Measurements from ENCODE around the gene PRKN. TPM values are rescaled to one million over a fixed set of nuclear protein-coding genes. Genes with fewer than 3 reads are reported as not detected.

Gene PRKN
- total RNA-seq, 4 donors from 2014 or later: 8.4 to 44.8 (median 12.6) TPM

- DNase-seq (ENCODE audit: low spot score) (no peak), ATAC-seq (ENCODE audit: low FRiP score) (no peak)
- TF ChIP-seq, protein P1, sequence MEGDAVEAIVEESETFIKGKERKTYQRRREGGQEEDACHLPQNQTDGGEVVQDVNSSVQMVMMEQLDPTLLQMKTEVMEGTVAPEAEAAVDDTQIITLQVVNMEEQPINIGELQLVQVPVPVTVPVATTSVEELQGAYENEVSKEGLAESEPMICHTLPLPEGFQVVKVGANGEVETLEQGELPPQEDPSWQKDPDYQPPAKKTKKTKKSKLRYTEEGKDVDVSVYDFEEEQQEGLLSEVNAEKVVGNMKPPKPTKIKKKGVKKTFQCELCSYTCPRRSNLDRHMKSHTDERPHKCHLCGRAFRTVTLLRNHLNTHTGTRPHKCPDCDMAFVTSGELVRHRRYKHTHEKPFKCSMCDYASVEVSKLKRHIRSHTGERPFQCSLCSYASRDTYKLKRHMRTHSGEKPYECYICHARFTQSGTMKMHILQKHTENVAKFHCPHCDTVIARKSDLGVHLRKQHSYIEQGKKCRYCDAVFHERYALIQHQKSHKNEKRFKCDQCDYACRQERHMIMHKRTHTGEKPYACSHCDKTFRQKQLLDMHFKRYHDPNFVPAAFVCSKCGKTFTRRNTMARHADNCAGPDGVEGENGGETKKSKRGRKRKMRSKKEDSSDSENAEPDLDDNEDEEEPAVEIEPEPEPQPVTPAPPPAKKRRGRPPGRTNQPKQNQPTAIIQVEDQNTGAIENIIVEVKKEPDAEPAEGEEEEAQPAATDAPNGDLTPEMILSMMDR (IDR thresholded peaks at IDR 0.05): no peak
Measured at GRCh38 chr6:161449521-161449920, 1278.0 kb downstream of the PRKN start.

GRCh38 chr6:161446949-161447348 lies 1280.6 kb downstream of the PRKN start:
- TF ChIP-seq, protein P1 (IDR thresholded peaks at IDR 0.05): no peak
- no peak for ATAC-seq (ENCODE audit: low FRiP score)
- no peak for DNase-seq (ENCODE audit: low spot score)

DNA sequence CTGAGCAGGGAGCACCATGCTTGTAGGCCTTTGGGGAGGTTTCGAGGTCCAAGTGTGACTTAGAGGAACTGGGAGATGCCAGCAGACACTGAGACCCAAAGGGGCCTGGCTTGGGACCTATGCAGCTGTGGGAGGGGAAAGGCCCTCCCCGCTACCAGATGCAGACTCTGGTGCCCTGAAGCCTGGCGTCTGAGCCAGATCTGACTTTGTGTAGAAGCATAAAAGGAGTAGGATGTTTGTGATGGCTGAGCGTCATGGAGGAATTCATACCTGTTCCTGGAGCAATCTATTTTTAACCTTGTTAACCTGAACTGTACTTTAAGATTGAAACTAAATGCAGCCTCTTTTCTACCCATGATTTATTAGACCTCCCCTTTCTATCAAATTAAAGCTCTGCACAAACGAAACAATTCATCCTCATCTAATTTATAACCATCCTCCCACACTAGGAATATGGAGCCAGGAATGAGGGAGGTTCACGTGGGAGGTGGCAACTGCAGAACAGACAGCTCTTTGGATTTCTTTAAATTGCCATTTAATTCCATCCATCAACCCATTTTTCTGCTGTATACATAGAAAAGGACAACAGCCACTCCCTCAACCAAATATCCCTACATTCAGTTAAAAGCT lies 1281.2 kb downstream of the PRKN start:
- TF ChIP-seq, protein P1 (IDR thresholded peaks at IDR 0.05): no peak
- ATAC-seq (ENCODE audit: low FRiP score) (no peak), DNase-seq (ENCODE audit: low spot score) (no peak)

DNA sequence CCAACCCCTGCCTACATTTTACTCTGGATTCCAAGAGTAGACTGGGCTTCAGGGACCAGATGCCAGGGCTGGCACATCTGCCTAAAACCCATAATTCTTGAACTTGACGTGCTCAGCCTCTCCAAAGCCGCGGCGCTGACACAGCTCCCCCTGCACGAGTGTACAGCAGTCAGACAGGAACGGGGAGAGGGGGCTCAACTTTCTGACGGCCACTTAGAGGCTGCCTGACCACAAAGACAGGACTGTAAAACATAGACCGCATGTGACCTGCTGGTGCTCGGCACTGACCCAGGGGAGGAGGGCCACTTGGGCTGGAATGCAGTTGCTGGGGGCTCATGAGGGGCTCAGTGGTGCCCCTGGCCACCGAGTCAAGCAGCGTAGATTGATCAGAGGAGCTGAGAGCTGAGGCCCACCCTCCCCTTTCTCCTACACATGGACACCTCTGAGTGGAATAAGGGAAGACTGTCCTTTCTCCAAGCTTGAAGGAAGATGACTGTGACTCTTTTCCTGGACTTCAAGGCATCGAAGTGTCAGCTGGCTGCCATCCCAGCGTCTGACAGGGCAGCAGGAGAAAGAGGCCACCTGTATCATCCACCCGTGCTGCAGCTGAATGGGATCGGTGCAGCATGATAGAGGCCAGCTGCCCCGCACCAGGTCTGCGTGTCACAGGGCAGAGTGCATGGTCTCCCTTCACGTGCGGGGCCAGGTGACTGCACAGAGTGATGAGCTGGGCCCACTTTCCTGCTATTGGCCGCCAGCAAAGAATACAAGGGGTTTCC lies 1282.4 kb downstream of the PRKN start:
- no peak for DNase-seq (ENCODE audit: low spot score)
- TF ChIP-seq, protein P1 (IDR thresholded peaks at IDR 0.05): no peak
- ATAC-seq (ENCODE audit: low FRiP score): no peak

DNA sequence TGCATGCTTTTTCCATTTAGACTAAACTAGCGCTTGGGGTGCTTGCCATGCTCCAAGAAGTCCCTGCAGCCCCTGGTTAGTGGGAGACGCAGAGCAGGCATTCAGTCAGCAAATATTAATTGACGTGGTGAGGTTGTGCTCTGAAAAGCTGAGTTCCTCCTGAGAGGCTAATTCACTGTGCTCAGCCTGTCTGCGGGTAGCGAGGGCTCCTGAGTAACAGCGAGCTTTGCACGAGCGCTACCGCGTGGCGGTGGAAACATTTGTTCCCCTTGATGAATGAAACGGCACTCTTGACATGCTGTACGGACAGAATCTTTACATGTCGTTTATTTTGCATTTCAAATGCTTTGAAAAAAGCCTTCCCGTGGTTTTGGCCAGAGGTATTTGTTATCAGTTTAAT lies 1283.1 kb downstream of the PRKN start:
- ATAC-seq (ENCODE audit: low FRiP score): peak; percentile 59
- no peak for DNase-seq (ENCODE audit: low spot score)
- TF ChIP-seq, protein P1 (IDR thresholded peaks at IDR 0.05): no peak

- TF ChIP-seq, protein P1 (IDR thresholded peaks at IDR 0.05): no peak
- DNase-seq (ENCODE audit: low spot score): no peak
- no peak for ATAC-seq (ENCODE audit: low FRiP score)
Measured at GRCh38 chr6:161443848-161444247, 1283.7 kb downstream of the PRKN start.

DNA sequence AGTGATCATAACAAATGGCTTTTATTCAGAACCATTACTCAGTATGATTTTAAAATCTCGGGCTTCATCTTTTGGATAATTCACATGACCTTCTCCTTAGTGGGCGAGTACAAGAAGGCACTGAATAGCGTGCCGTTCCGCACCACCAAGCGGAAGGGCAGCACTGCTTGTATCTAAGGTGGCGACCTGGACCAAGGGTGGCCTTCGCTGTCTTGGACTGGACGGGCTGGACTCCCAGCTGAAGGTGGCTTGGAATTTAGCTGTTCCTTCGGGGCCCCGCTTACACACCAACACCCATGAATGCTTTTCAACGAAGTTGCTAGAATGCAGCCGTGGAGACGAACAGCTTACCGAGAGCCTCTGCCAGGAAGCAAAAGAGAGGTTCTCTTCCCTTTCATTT lies 1285.1 kb downstream of the PRKN start:
- ATAC-seq (ENCODE audit: low FRiP score) (no peak), DNase-seq (ENCODE audit: low spot score) (no peak)
- TF ChIP-seq, protein P1 (IDR thresholded peaks at IDR 0.05): no peak

All from omental fat pad (tissue), 4 donors.